Mesenchymal stem cell (in vitro differentiated cells and primary cell): Measurements from ENCODE around the gene OR9Q1.

ENCODE experiments used
- DNase-seq: peaks from one replicate; pipeline ENCODE4 v3.0.0-alpha.2; 2013
- H2AFZ ChIP-seq: one replicate; pipeline ENCODE4 v1.6.1; 2013; ENCODE audit warnings: low read depth, mild to moderate bottlenecking, control low read depth, inconsistent platforms, low read length, moderate library complexity
- H2AK5ac ChIP-seq: 2 replicates; pipeline ENCODE4 v1.6.1; 2013; ENCODE audit warnings: low read length, moderate library complexity, mild to moderate bottlenecking, inconsistent platforms; ENCODE audit not compliant: severe bottlenecking
- H2BK120ac ChIP-seq: one replicate; pipeline ENCODE4 v1.6.1; 2013; ENCODE audit warnings: low read depth, mild to moderate bottlenecking, inconsistent platforms, low read length, moderate library complexity
- H2BK12ac ChIP-seq, 2 experiments: one replicate each; pipeline ENCODE4 v1.6.1; 2013; ENCODE audit warnings: inconsistent platforms in 2 of 2, low read length in 2 of 2, mild to moderate bottlenecking in 2 of 2, moderate library complexity in 2 of 2, control low read depth in 1 of 2
- H2BK15ac ChIP-seq: one replicate; pipeline ENCODE4 v1.6.1; 2013; ENCODE audit warnings: mild to moderate bottlenecking, low read depth, inconsistent platforms; ENCODE audit not compliant: poor library complexity, severe bottlenecking
- H2BK5ac ChIP-seq: 2 replicates; pipeline ENCODE4 v1.6.1; 2013; ENCODE audit warnings: low read depth, mild to moderate bottlenecking, low read length, control low read depth, inconsistent platforms; ENCODE audit not compliant: poor library complexity, severe bottlenecking
- H3K14ac ChIP-seq, 2 experiments: one replicate each; pipeline ENCODE4 v1.6.1; 2013; ENCODE audit warnings: inconsistent platforms in 2 of 2, low read length in 2 of 2, control low read depth in 1 of 2, mild to moderate bottlenecking in 1 of 2, moderate library complexity in 1 of 2
- H3K18ac ChIP-seq, 2 experiments: one replicate each; pipeline ENCODE4 v1.6.1; 2013; ENCODE audit warnings: inconsistent platforms in 2 of 2, low read length in 2 of 2, control low read depth in 1 of 2, low read depth in 1 of 2, mild to moderate bottlenecking in 1 of 2
- H3K23ac ChIP-seq, 2 experiments: one replicate each; pipeline ENCODE4 v1.6.1; 2013; ENCODE audit warnings: inconsistent platforms in 2 of 2, low read length in 2 of 2, mild to moderate bottlenecking in 2 of 2, moderate library complexity in 2 of 2, control low read depth in 1 of 2
- H3K27ac ChIP-seq: 2 replicates; pipeline ENCODE4 v1.5.1; 2013; ENCODE audit warnings: mild to moderate bottlenecking, moderate library complexity, low read length, control low read depth, inconsistent platforms; ENCODE audit not compliant: poor library complexity, severe bottlenecking
- H3K27me3 ChIP-seq, 2 experiments: 2 replicates each; pipeline versions ENCODE4 v1.6.1 to v1.7.0; 2013; ENCODE audit warnings: low read length in 2 of 2, mild to moderate bottlenecking in 2 of 2, moderate library complexity in 2 of 2, control low read depth in 1 of 2, inconsistent platforms in 1 of 2; ENCODE audit not compliant: control insufficient read depth in 1 of 2, insufficient read depth in 1 of 2
- H3K36me3 ChIP-seq, 2 experiments: 2 replicates each; pipeline versions ENCODE4 v1.6.1 to v1.7.0; 2013; ENCODE audit warnings: low read length in 2 of 2, control low read depth in 1 of 2, inconsistent platforms in 1 of 2, low read depth in 1 of 2, mild to moderate bottlenecking in 1 of 2; ENCODE audit not compliant: insufficient read depth in 2 of 2, control insufficient read depth in 1 of 2
- H3K4ac ChIP-seq, 2 experiments: one replicate each; pipeline ENCODE4 v1.6.1; 2013; ENCODE audit warnings: inconsistent platforms in 2 of 2, low read length in 2 of 2, mild to moderate bottlenecking in 2 of 2, moderate library complexity in 2 of 2, control low read depth in 1 of 2, low read depth in 1 of 2
- H3K4me1 ChIP-seq: 2 replicates; pipeline ENCODE4 v1.6.1; 2013; ENCODE audit warnings: low read depth, low read length, control low read depth; ENCODE audit not compliant: control insufficient read depth, insufficient read depth
- H3K4me2 ChIP-seq: 2 replicates; pipeline ENCODE4 v1.6.1; 2013; ENCODE audit warnings: low read length, mild to moderate bottlenecking, inconsistent platforms; ENCODE audit not compliant: poor library complexity, severe bottlenecking
- H3K4me3 ChIP-seq, 2 experiments: 2 replicates each; pipeline versions ENCODE4 v1.5.1 to v1.7.0; 2013; ENCODE audit warnings: low read length in 2 of 2, mild to moderate bottlenecking in 2 of 2, control low read depth in 1 of 2, low read depth in 1 of 2; ENCODE audit not compliant: insufficient read depth in 1 of 2
- H3K79me1 ChIP-seq: replicated peaks from 2 replicates; pipeline ENCODE4 v1.6.1; 2013; ENCODE audit warnings: mild to moderate bottlenecking, control low read depth, low read length, inconsistent platforms; ENCODE audit not compliant: poor library complexity, severe bottlenecking
- H3K9ac ChIP-seq: 2 replicates; pipeline ENCODE4 v1.7.0; 2013; ENCODE audit warnings: mild to moderate bottlenecking, low read length, moderate library complexity
- H3K9me3 ChIP-seq: 2 replicates; pipeline ENCODE4 v1.7.0; 2013; ENCODE audit warnings: mild to moderate bottlenecking, low read length; ENCODE audit not compliant: control insufficient read depth
- H4K8ac ChIP-seq: one replicate; pipeline ENCODE4 v1.6.1; 2013; ENCODE audit warnings: inconsistent platforms, mild to moderate bottlenecking, low read length, moderate library complexity
- H4K91ac ChIP-seq: one replicate; pipeline ENCODE4 v1.6.1; 2013; ENCODE audit warnings: mild to moderate bottlenecking, low read length, inconsistent platforms
- WGBS: methylation state at CpG from one replicate; pipeline ENCODE4 v1.1.7; 2013; ENCODE audit warnings: mixed read lengths; 5-methylcytosine and 5-hydroxymethylcytosine counted together

Gene OR9Q1

GRCh38 chr11:58070585-58070984, 46.9 kb downstream of the OR9Q1 start:
- Histone ChIP-seq H3K23ac (no peak overlapping the region), H2AFZ (no peak overlapping the region), H3K4me2 (no peak overlapping the region), H3K4ac (no peak overlapping the region), H3K9me3 (no peaks in the 10 kb centered on the region), H3K36me3 (no peaks in the 10 kb centered on the region), H3K14ac (no peak overlapping the region), H4K91ac (no peak overlapping the region), H3K18ac (no peak overlapping the region), H2BK120ac (no peak overlapping the region), H3K27ac (no peak overlapping the region), H2BK15ac (no peak overlapping the region), H3K27me3 (peaks cover 0 to 1% of the 10 kb centered on the region in 2 experiments), H2BK5ac (no peak overlapping the region), H3K9ac (no peak overlapping the region), H3K4me1 (peaks cover 2% of the 10 kb centered on the region), H3K79me1 (no peaks in the 10 kb centered on the region), H4K8ac (no peak overlapping the region), H2BK12ac (no peak overlapping the region), H2AK5ac (no peak overlapping the region), H3K4me3 (no peak overlapping the region)
- WGBS: 50% methylated on average over 1 of the region's 1 CpG
- no peak for DNase-seq

- no peak overlapping the region for H4K8ac ChIP-seq
- no peak overlapping the region for H2BK120ac ChIP-seq
- no peaks in the 10 kb centered on the region for H3K79me1 ChIP-seq
- no peak overlapping the region for H3K23ac ChIP-seq
- no peak overlapping the region for H2AFZ ChIP-seq
- H3K9me3 ChIP-seq: no peaks in the 10 kb centered on the region
- H2BK5ac ChIP-seq: no peak overlapping the region
- no peak overlapping the region for H2AK5ac ChIP-seq
- no peak overlapping the region for H2BK15ac ChIP-seq
- no peak overlapping the region for H3K14ac ChIP-seq
- no peak overlapping the region for H2BK12ac ChIP-seq
- no peak overlapping the region for H3K27ac ChIP-seq
- H3K4me1 ChIP-seq: no peaks in the 10 kb centered on the region
- H3K36me3 ChIP-seq: no peaks in the 10 kb centered on the region
- no peak overlapping the region for H3K4me3 ChIP-seq
- H3K27me3 ChIP-seq: no peaks in the 10 kb centered on the region
- H3K4ac ChIP-seq: no peak overlapping the region
- peak; percentile 35 for DNase-seq
- no peak overlapping the region for H3K4me2 ChIP-seq
- no peak overlapping the region for H3K18ac ChIP-seq
- 35% methylated on average over 2 of the region's 2 CpGs for WGBS
- no peak overlapping the region for H4K91ac ChIP-seq
- no peak overlapping the region for H3K9ac ChIP-seq
These were observed 52.1 kb downstream of the OR9Q1 start for GRCh38 chr11:58075781-58076180.

- Histone ChIP-seq H3K4me1 (no peaks in the 10 kb centered on the region), H4K91ac (no peak overlapping the region), H3K18ac (no peak overlapping the region), H2BK15ac (no peak overlapping the region), H3K36me3 (no peaks in the 10 kb centered on the region), H3K27me3 (no peaks in the 10 kb centered on the region), H2BK5ac (no peak overlapping the region), H3K27ac (no peak overlapping the region), H3K4me2 (no peak overlapping the region), H3K23ac (no peak overlapping the region), H3K4ac (no peak overlapping the region), H3K9me3 (no peaks in the 10 kb centered on the region), H3K79me1 (no peaks in the 10 kb centered on the region), H3K4me3 (no peak overlapping the region), H2AK5ac (no peak overlapping the region), H3K14ac (no peak overlapping the region), H2BK12ac (no peak overlapping the region), H4K8ac (no peak overlapping the region), H2BK120ac (no peak overlapping the region), H2AFZ (no peak overlapping the region), H3K9ac (no peak overlapping the region)
- DNase-seq: no peak
- WGBS: 39% methylated on average over 2 of the region's 2 CpGs
These were observed 62.8 kb downstream of the OR9Q1 start for GRCh38 chr11:58086528-58086927.

GRCh38 chr11:58097437-58097836, 73.8 kb downstream of the OR9Q1 start:
- no peak overlapping the region for H3K9ac ChIP-seq
- WGBS: 80% methylated on average over 1 of the region's 2 CpGs
- no peaks in the 10 kb centered on the region for H3K4me1 ChIP-seq
- no peak overlapping the region for H3K4me2 ChIP-seq
- H2BK12ac ChIP-seq: no peak overlapping the region
- H3K9me3 ChIP-seq: peaks cover 7% of the 10 kb centered on the region
- H4K91ac ChIP-seq: no peak overlapping the region
- H3K27me3 ChIP-seq: no peaks in the 10 kb centered on the region
- H2BK120ac ChIP-seq: no peak overlapping the region
- no peak overlapping the region for H2AK5ac ChIP-seq
- no peak overlapping the region for H3K23ac ChIP-seq
- no peak overlapping the region for H3K4ac ChIP-seq
- no peak overlapping the region for H2BK15ac ChIP-seq
- H3K18ac ChIP-seq: no peak overlapping the region
- no peaks in the 10 kb centered on the region for H3K36me3 ChIP-seq
- no peak overlapping the region for H3K27ac ChIP-seq
- H4K8ac ChIP-seq: no peak overlapping the region
- no peak overlapping the region for H2AFZ ChIP-seq
- no peak overlapping the region for H3K14ac ChIP-seq
- no peak overlapping the region for H2BK5ac ChIP-seq
- no peak for DNase-seq
- H3K4me3 ChIP-seq: no peak overlapping the region
- H3K79me1 ChIP-seq: no peaks in the 10 kb centered on the region
